Endometrial microvascular endothelial cells (primary cell): ENCODE data around the gene UNC5B. TPM values are rescaled to one million over a fixed set of nuclear protein-coding genes. Genes with fewer than 3 reads are reported as not detected.

Experiments
- in situ Hi-C: cut with HindIII; loops from 2 replicates; pipeline ENCODE4 v1.10.0; 2017; ENCODE audit warnings: low sequenced_read_pairs, low pct_unique_long_range_greater_than_20kb; ENCODE audit errors: inconsistent ontology term
- total RNA-seq: library from RNA; depleted of rRNA; stranded (reverse); fragments of >200 nt; gene quantifications from one replicate; pipeline ENCODE4 v1.2.3, GENCODE V29; 2015; ENCODE audit errors: inconsistent ontology term

UNC5B gene
- total RNA-seq, 1 donor from 2014 or later: 7.2 TPM

DNA sequence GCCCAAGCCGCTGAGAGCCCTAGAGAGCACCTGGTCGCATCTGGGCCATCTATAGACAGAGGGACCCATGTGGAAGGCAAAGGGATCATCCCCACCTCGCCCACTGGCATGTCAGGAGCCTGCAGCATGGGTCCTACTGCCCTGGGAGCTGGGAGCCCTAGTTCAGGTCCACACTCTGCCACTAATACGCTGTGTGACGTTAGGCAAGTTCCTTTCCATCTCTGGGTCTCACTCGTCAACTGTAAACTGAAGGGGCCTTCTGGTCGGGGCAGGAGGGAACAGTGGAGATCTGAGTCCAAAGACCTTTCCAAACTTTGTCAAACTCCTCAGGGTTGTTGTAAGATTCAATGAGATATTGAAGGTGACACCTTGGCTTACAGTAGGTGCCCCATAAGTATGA, 23.4 kb downstream of the UNC5B start:
- in situ Hi-C loops: no loop called here

- in situ Hi-C loops: no loop called here
Measured at GRCh38 chr10:71236286-71236685, 23.9 kb downstream of the UNC5B start.

- in situ Hi-C loops: no loop called here
Measured at GRCh38 chr10:71236822-71237682, 24.7 kb downstream of the UNC5B start.

- in situ Hi-C loops: no loop called here
Measured at GRCh38 chr10:71237843-71238623, 25.7 kb downstream of the UNC5B start.

DNA sequence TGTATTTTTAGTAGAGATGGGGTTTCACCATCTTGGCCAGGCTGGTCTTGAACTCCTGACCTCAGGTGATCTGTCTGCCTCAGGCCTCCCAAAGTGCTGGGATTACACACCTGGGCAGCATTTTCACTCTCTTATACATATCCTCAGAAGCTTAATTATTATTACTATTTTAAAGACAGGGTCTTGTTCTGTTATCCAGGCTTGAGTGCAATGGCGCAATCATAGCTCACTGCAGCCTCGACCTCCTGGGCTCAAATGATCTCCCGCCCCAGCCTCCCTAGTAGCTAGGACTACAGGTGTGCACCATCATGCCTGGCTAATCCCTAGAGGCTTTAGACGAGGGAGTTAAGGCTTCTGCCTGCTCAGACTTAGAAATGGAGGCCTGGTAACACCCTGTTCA, 26.3 kb downstream of the UNC5B start:
- in situ Hi-C loops: no loop called here

- in situ Hi-C loops: no loop called here
Measured at GRCh38 chr10:71239131-71239915, 27.0 kb downstream of the UNC5B start.

DNA sequence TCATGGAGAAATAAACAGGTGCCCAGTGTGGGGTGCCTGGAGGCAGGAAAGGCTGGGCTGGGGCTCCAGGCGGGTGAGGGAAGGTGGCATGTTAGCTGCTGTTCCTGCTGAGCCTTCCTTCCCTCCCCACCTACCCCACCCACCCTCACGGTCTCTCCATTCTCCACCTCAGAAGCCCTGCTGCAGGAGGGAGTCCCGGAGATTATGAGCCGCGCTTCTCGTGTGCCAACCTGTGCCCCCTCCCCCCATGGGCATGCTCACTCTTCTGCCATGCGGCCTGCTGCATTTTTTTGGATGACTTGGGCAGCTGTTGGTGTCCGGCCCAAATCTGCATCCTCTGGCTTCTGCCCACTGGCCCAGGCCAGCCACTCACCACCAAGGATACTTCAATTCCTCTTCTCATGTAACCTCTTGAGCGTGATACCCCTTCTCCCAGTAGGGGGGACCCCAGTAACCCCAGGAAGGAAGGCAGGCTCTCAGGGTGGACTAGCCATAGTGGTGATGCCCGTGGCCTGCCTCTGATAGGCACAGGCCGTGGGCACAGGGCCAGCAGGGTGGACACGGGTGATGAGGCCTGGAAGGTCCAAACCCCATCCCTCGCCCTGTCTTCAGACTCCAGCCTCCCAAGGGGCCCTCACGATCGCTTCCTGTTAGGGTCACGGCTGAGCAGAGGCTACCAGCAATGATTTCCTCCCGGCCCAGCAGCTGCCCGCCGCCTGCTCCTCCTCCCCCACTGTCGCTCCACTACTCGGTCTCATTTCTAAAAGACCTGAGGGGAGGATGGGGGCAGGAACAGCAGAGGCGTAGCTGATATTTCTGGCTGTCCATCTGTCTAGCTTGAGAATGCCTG, 27.8 kb downstream of the UNC5B start:
- in situ Hi-C loops: no loop called here

DNA sequence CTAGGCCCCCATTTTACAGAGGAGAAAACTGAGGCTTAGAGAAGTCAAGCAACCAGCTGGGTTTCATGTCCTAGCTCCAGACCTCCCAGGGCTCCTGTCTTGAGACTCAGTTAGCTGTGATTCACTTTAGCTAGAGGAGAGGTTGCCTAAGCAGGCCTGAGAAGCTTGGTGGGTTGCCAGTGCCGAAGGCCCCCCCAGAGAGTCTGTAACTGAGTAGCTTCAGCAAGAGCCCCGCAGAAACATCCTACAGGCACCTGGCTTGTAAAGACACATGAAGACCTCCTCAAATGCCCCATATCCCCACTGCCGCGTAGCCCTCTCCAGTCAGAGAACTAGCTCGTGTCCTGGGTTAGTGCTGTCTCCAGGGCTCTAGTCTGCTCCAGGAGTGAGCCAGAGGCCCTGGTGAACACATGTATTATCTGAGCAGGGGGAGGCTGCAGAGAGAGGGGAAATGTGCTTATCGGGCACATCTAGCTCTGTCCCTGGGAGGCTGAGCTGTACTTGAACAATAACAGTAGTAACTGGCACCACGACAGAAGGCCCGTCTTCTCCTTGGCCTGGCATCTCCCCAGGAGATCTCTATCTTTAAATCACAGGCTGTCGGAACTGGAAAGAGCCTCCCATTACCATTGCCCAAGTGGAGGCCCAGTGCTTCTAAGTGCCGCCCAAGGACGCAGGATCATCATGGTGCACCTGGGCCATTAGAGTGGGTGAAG, 28.9 kb downstream of the UNC5B start:
- in situ Hi-C loops: no loop called here

GRCh38 chr10:71241830-71242621, 29.7 kb downstream of the UNC5B start:
- in situ Hi-C loops: no loop called here

- in situ Hi-C loops: no loop called here
Measured at GRCh38 chr10:71242622-71243009, 30.2 kb downstream of the UNC5B start.

DNA sequence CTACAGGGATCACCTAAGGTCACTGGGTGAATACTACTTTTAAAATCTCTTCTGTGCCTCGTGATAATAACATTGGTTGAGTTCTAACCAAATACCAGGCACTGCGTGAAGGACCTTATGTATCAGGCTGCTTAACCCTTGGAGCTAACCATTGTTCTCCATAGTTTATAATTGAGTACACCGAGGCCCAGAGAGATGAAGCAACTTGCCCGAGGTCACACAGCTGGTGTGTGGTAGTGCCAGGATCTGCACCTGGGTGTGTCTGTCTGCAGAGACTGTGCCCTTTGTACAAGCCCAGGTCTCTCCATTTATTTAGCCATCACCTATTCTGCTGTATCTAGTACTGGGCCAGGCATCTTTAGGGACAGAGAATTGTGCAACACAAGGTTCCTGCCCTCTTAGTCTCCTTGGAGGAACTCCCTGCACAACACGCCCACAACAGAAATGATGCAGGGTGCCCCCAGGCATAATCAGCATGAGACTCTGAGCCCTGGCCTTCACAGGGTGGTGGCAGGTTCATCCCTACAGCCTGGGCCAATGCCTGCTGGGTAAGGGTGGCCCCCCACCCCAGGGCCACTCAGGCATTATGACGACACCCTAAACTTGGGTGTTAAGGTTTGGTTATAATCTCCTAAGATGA, 31.5 kb downstream of the UNC5B start:
- in situ Hi-C loops: no loop called here

DNA sequence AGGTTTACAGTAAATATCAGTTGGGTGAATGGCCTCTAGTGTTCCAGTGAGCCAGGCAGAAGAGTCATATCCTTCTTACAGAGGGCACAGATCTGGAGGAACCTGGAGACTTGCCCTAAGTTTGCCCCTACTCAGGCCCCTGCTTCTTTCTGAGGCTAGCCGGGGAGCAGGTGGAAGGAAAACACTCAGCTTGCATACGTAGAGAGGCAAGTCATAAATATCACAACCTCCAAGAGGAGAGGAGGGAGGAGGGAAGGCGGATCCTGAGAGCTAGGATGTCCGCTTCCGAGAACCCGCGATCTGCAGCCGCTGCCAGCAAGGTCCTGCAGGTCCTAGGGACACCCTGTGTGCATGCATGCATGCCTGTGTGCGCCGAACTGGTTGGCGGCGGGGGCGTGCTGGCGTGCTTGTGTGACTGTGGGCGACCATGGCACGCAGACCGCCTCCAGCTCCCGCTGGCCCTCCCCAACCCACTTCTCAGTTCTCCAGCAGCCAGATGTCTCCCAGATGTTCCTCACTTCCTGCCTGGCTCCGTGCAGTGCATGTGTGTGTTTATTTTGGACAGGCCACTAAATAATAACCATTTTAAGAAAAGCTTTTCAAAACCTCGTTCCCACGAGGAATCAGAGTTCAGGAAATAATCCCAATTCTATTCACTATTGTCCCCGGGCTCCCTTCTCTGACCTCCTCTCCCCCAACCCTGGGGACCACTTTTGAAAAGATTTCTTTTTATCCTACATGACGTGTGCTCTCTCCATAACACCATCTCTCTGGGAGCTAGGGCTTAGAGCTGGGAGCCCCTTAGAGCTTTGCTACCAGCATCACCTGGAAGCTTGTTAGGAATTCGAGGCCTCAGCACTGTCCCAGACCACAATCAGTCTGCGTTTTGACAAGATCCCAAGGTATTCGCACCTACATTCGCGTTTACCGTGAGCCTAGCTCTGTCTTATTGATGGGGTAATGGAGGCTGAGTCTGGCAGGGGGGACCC, 32.4 kb downstream of the UNC5B start:
- in situ Hi-C loops: no loop called here

DNA sequence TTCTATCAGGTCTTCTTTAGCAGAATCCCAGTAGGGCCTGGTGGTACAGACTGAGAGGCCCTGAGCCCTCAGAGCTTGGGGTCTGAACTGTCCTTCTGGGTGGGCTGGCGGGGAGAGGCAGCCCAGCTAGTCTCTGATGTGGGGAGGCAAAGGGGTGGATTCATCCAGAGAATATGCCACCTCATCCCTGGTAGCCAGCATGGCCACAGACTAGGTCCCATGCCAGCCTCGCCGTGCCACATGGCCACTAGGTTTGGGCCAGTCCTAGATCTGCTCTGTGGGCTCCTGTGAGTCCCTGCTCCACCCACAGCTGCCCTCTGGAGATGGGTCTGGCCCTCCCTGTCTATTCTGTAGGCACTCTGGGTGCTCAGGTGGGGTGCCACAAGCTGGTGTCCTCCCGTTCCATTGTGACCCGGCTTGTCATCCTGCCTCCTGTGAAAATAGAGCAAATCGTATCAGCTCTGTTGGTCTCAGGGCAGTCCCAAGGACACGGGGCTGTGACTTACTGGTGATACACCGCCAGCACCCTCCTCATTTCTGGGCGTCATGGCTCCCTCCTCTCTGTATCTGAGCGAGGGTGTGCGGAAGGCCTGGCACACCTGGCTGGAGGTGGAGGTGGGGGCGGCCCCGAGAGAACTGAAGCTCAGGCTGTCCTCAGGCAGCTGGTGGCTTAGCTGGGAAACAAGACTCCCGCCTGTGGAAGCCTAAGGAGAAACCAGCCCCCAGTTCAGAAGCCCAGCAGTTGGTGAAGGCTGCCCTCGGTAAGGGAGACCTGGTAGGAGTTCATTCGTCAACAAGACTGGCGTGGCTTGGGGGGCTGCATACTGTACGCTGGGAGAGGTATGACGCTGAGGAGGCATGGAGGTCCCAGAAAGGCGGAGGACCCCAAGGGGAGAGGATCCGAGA, 33.3 kb downstream of the UNC5B start:
- in situ Hi-C loops: no loop called here

- in situ Hi-C loops: no loop called here
Measured at GRCh38 chr10:71246591-71247413, 34.4 kb downstream of the UNC5B start.
